ENCODE measurements around the gene CCL1. TPM values are rescaled to one million over a fixed set of nuclear protein-coding genes. Genes with fewer than 3 reads are reported as not detected.
"Not testable (repeated sequence)": the region's sequence is repeated elsewhere in the genome, so short reads cannot be mapped to it uniquely, and the experiment has no call there.

The CCL1 gene
- total RNA-seq, 1 donor from 2014 or later = not detected

DNA sequence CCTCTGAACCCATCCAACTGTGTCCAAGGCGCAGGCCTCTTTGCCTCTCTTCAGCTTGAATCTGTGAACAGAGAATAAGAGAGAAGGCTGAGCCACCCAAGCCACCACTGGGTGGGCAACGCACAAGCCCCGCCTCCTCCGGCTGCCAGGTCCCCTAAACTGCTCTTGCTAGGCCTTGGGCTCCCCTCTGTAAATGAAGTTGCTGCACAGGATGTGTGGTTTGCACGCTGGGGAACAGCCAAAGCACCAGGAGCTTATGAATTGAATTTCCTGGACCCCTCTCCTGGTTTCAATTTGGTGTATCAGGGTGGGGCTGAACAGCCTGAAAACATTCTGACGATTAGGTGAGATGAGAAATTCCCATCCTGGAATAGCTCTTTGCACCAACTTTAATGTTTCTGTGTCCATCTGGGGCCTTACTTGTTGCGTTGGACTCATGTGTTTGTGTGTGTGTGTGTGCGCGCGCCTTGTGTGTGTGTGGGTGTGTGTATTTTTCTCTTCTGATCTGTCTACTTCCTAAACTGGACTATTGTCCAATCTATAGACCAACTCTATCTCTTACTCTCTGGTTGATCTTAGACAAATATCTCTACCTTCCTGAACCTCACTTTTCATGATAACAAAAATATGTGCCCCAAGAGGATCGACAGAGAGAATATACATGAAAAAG lies 2.3 kb downstream of the CCL1 start:
- no peak for DNase-seq (ENCODE audit: low read depth in 2 of 2)

DNA sequence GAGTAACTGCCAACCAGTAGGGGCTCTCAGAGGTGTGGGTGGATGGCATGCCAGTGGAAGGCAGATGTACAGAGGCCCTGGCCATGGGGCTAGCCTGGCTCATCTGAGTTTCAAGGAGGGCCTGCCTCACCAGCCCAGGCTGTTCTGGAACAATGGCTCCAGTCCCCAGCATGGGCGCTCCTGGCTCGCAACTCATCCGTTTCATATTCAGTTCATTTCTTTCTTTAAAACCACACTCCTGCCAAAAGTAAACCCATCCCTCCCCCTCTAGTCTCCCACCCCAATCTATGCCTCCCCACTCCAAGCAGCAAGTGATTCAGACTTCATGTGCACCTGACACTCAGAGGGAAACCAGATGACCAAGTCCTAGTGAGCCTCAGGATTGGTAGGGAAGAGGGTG lies 4.4 kb downstream of the CCL1 start:
- no peak for DNase-seq (ENCODE audit: low read depth in 2 of 2)

DNA sequence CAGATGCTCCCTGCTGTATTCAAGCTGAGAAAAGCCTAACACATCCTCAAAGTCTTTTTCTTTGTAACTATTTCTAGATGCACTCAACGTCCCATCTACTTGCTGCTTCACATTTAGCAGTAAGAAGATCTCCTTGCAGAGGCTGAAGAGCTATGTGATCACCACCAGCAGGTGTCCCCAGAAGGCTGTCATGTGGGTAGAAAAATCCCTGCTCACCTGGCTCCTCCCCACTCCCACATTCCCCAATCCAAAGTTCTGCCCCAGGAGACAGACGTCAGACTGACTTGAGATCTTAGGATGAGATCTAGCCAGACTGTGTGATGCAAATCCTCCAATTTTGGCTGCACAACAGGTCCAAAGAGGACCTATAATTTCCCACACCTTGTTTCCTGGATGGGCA lies 5.6 kb downstream of the CCL1 start:
- no peak for DNase-seq (ENCODE audit: low read depth in 2 of 2)

DNA sequence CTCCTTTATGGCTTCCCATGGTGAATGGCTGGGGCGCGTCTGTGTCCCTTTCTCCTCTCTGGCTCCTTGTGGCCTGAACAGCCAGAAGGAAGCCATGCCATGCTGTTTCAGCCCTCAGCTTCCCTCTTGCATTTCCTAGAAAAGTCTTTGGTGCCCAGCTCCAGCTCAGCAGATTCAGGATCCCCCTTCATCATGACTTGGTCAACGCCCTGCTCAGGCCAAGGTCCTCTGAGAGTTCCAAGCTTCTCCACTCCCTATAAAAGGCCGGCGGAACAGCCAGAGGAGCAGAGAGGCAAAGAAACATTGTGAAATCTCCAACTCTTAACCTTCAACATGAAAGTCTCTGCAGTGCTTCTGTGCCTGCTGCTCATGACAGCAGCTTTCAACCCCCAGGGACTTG lies 6.8 kb downstream of the CCL1 start, which contains the start of gene CCL13:
TSS of gene CCL13 (plus strand) at position 287 of the 400 bp plus-strand sequence. CDS start at position 334, 47 bp downstream.
- DNase-seq (ENCODE audit: low read depth in 2 of 2) = no peak

DNA sequence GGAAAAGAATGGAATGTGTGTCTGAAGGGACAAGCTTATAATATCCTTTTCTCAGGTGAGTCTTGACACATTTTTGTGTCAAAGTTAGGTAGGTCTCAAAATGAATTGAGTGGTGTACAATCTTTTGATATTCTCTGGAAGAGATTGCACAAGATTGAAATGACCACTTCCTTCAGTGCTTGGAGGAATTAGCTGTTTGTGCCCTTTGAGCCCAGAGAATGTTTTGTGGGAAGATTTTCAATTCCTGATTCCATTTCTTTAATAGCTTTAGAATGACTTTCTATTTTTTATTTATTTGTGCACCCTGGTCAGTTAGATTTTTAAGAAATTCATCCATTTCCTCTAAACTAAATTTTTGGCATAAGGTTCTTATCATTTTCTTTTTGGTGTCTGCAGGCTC lies 8.4 kb downstream of the CCL1 start:
- no peak for DNase-seq (ENCODE audit: low read depth in 2 of 2)

DNA sequence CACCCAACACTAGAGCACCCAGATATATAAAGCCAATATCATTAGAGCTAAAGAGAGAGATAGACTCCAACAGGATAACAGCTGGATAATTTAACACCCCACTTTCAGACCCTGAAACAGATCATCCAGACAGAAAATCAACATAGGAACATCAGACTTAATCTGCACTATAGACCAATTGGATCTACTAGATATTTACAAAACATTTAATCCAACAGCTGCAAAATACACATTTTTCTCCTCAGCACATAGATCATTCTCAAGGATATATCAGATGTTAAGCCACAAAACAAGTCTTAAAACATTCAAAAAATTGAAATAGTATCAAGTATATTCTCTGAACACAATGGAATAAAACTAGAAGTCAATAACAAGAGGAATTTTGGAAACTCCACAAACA lies 10.8 kb downstream of the CCL1 start:
- no peak for DNase-seq (ENCODE audit: low read depth in 2 of 2)

DNA sequence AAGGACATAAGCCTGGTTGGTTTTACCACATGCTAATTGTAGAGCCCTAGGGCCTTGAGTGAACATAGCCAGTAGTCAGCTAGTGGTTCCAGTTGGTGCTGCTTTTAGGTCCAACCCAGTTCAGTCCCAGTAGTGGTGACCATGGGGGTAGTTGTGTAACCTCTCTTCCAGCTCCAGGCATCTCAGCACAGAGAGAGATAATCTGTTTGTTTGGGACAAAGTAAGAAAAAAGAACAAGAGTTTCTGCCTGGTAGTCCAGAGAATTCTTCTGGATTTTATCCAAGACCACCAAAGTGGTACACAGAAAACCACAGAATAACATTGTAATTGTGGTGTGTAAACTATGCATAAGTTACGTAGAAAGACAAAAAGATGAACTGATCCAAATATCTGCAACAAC lies 11.9 kb downstream of the CCL1 start:
- DNase-seq (ENCODE audit: low read depth in 2 of 2) = no peak

DNA sequence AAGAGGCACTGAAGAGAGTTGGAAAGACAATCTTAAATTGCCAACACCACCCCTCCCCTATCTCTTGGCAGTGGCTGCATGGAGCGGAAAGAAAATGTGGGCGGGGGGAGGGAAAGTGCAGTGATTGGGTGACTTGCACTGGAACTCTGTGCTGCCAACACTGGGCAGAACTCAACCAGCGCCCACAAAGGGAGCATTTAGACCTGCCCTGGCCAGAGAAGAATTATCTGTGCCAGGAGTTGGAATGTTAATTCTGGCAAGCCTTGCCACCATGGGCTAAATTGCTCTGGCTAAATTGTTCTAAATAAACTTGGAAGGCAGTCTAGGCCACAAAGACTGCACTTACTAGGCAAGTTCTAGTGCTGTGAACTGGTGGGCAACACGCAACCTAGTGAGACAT lies 13.3 kb downstream of the CCL1 start:
- DNase-seq (ENCODE audit: low read depth in 2 of 2) = no peak

DNA sequence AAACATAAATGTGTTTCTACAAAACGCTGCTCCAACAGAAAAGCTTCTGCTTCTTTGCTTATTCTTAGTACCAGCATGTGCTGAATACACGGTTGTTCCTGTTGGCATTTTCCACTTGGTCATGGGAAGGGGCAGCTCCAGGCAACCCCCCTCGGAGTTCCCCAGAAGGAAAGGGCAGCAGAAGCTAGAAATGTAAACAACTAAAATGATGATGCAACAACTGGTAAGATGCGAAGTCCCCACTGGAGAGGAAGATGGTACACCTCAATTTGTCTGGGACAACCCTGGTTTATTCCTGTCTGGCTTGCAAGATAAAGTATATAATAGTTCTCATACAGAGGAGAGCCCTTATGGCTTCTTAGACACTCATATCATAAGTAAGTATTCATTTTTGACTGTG lies 16.0 kb downstream of the CCL1 start:
- no peak for DNase-seq (ENCODE audit: low read depth in 2 of 2)

DNA sequence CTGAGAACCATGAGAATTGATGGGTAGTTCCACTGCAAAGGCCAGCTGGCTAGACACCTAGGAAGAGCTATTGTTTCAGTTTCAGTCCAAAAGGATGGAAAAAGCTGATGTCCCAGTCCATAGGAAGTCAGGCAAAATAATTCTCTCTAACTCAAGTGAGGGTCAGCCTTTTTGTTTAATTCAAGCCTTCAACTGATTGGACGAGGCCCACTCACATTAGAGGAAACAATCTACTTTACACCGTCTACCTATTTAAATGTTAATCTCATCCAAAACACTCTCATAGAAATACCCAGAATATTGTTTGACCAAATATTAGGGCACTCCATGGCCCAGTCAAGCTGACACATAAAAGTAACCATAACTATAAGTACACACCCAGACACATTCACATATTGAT lies 21.1 kb downstream of the CCL1 start:
- DNase-seq (ENCODE audit: low read depth in 2 of 2) = no peak

DNA sequence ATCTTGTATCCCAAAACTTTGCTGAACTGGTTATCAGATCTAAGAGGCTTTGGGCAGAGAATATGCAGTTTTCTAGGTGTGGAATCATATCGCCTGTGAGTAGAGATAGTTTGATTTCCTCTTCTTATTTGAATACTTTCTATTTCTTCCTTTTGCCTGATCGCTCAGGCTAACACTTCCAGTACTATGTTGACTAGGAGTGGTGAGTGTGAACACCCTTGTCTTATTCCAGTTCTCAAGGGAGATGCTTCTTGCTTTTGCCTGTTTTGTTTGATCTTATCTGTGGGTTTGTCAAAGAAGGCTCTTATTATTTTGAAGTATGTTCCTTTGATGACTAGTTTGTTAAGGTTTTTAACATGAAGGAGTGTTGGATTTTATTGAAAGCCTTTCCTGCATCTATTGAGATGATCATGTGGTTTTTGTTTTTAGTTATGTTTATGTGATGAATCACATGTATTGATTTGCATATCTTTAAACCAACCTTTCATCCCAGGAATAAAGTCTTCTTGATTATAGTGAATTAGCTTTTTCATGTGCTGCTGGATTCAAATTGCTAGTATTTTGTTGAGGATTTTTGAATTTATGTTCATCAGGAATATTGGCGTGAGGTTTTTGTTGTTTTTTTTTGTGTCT lies 23.8 kb downstream of the CCL1 start:
- DNase-seq (ENCODE audit: low read depth in 2 of 2) = no peak

DNA sequence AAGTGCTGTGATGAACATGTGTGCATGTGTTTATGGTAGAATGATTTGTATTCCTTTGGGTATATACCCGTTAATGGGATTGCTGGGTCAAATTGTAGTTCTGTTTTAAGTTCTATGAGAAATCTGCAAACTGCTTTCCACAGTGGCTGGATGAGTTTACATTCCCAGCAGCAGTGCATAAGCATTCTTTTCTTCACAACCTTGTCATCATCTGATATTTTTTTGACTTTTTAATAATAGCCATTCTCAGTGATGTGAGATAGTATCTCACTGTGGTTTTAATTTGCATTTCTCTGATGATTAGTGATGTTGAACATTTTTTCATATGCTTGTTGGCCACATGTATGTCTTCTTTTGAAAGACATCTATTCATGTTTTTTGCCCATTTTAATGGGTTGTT lies 25.3 kb downstream of the CCL1 start:
- DNase-seq (ENCODE audit: low read depth in 2 of 2) = no peak

DNA sequence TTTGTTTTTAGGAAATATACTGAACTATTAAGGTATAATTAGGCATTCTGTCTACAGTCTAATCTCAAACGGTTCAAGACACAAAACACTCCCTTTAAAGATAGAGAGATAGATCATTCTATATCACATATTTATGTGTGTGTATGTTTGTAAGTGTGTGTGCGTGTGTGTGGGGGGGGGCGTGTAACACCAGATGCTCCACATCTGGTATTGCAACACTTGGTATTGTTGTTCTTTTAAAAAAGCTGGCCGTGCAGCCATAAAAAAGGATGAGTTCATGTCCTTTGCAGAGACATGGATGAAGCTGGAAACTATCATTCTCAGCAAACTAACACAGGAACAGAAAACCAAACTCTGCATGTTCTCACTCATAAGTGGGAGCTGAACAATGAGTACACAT lies 35.5 kb downstream of the CCL1 start:
- DNase-seq (ENCODE audit: low read depth in 2 of 2) = not testable (repeated sequence)

DNA sequence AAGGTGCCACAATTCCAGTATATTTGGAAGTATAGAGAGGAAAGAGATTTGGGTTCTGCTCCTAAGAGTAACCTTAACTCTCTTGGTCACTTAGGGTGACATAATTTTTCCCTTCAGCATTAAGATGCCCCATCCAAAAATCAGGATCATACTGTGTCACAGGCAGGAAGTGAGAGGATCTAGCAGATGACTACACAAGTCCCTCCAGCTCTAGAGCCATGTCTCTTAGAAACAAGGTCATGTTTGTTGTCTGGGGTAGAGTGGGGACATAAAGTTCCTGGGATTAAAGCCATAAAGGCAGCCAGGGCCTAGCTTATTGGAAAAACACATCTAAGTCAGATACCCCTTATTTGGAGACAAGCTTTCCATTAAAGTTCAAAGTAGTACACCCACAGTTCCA lies 41.1 kb downstream of the CCL1 start:
- no peak for DNase-seq (ENCODE audit: low read depth in 2 of 2)

DNA sequence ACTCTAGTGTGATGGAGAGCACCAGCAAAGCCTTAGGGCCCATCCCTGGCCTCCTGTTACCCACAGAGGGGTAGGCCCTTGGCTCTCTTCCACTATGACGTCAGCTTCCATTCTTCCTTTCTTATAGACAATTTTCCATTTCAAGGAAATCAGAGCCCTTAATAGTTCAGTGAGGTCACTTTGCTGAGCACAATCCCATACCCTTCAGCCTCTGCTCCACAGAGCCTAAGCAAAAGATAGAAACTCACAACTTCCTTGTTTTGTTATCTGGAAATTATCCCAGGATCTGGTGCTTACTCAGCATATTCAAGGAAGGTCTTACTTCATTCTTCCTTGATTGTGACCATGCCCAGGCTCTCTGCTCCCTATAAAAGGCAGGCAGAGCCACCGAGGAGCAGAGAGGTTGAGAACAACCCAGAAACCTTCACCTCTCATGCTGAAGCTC lies 44.0 kb downstream of the CCL1 start, which contains the start of gene CCL8:
TSS of gene CCL8 (plus strand) at position 397 of the 445 bp plus-strand sequence. CDS start 67 bp downstream, outside the sequence.
- no peak for DNase-seq (ENCODE audit: low read depth in 2 of 2)

DNA sequence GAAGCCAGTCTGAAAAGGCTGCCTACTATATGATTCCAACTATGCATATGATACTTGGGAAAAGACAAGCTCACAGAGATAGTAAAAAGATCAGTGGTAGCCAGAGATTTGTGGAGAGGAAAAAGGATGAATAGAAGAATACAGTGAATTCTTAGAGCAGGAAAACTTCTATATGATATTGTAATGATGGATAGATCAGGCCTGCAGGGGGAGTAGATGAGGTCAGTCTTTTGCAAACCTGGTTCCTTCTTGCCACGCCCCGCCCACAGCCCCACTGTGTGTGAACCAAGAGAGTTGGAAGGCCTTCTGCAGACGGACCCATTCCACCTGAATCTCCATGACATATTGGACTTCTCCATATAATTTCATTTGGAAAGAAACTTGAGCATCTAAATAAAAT lies 44.6 kb downstream of the CCL1 start:
- no peak for DNase-seq (ENCODE audit: low read depth in 2 of 2)

DNA sequence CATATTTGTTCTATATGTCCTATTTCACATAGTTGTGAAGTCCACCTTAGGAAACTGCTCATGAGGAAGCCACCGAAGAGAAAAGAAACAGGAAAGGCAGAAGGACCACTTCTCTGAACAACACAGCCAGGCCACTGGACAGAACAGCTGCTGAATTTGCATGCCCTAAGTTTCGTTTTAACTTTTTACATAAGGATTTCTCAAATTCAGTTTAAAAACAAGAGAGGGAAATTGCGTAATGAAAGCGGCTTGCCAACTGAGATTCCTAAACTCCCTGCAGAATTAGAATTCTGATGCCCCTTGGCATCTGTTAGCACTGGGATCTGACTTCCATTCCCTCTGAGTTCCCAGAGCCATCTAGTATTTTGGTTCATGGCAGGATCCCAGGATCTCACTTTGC lies 48.8 kb downstream of the CCL1 start:
- DNase-seq (ENCODE audit: low read depth in 2 of 2) = peak; percentile 25 to 31

DNA sequence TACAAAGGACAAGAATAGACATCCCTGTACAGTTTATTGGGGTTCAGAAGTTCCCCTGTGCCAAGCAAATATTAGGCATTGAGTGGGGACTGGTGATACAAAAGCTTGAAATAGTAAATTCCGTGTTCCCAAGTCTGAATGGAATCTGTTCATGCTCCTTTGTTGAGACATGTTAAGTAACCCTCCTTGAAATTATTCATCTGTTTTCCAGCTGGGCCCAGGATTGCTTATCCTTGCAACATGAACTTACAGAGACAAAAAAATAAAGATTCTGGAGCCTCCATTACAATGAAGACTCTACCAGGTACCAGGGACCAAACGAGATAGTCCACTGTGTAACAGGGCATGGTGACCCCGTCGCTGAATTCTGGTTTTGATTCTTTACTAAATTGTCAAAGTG lies 49.9 kb downstream of the CCL1 start:
- no peak for DNase-seq (ENCODE audit: low read depth in 2 of 2)

DNA sequence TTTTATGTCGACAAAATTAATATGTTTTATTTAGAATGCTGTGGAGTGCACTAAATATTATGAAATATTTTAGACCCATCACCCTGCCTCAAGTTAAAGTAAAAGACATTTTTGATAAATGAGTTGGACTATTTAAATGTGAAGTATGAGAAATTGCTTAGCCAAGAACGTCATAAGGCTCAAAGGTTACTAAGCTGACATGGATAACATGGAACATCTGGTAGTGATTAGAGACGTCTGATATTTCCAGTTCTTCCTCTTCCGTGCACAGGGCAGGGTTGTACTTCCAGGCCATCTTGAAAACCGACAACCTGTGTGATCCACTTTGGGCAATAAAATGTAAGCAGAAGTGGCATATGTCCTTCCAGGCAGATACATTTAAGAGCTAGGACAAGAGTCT lies 51.0 kb downstream of the CCL1 start:
- no peak for DNase-seq (ENCODE audit: low read depth in 2 of 2)

DNA sequence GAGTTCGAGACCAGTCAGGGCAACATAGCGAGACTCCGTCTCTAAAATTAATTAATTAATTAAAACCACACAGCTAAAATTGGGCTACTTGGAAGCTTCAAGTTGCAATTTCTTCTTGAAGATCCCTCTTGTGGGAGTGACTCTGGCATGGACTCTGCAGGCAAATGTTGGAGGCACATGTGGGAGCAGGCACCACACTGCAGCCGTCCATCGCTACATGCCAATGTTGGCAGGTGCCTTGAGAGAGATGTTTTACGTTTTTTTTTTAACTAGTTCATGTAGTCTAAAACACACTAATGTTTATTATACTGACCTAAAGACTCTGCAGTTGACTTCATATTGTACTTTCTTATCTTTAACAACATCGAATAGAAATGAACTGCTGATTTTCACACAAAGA lies 51.7 kb downstream of the CCL1 start:
- DNase-seq (ENCODE audit: low read depth in 2 of 2) = no peak
